SW480 (cell line): ENCODE measurements around the gene KCNF1.

ENCODE experiments used
- DNase-seq: peaks from one replicate; pipeline ENCODE4 v3.0.0-alpha.2; 2016; ENCODE audit warnings: low spot score

Gene KCNF1, protein sequence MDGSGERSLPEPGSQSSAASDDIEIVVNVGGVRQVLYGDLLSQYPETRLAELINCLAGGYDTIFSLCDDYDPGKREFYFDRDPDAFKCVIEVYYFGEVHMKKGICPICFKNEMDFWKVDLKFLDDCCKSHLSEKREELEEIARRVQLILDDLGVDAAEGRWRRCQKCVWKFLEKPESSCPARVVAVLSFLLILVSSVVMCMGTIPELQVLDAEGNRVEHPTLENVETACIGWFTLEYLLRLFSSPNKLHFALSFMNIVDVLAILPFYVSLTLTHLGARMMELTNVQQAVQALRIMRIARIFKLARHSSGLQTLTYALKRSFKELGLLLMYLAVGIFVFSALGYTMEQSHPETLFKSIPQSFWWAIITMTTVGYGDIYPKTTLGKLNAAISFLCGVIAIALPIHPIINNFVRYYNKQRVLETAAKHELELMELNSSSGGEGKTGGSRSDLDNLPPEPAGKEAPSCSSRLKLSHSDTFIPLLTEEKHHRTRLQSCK

DNA sequence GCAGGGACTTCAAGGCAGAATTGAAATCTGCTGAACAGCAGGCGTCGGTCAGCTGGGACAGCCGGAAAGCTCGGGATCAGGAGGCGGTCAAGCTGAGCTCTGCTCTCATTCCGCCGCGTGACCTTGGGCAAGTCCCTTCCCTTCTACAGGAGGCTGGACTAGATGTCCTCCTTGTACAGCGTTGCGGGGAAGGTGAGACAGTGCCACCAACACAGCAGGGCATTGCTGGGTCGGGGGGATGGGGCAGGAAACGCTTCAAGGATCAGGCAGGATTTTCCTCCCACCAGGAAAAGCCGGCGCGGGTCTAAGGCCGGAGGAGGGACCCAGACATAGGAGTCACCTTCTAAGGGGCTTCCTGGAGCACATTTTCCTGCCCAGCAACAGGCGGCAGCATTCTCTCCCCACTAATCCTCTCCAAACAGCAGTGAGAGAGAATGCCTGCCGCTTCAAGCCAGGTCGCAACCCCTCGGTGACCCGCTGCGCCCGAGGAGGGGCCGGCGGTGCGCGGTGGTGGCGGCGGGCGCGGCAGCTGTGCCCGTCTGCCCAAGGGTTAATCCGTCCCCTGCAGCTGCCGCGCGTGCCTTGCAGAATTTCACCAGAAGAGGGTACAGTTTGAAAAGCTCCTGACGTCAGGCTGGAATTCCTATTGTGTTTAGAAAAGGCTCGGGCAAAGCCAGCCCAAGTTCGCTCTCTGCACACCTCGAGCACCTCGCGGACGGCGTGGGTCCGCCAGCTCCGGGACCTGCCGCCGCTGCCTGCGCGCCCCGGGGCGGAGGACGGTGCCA lies at the start of gene KCNF1:
Gene KCNF1 (plus strand): TSS at position 644 of the 785 bp plus-strand sequence. CDS start 493 bp downstream, outside the sequence.
- peak; percentile 80 for DNase-seq

DNA sequence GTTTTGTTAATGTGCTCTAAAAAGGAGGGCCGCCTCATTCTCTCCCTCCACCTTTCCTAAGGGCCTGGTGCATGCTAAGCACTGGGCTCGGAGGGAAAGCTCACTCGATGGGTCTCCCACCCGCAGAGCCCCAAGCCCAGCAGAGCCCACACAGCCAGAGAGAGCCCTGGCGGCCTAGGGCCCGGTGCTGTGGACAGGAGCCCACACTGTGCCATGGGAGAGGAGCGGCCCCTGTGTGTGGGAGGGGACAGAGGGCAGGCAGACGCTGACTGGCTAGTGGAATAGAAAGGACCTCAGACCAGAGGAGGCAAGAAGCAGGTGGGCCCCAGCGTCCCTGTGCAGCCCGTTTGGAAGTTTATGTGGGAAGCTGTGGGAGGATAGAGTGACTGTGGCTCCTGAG lies 49.4 kb upstream of the KCNF1 start:
- DNase-seq, result no peak

DNA sequence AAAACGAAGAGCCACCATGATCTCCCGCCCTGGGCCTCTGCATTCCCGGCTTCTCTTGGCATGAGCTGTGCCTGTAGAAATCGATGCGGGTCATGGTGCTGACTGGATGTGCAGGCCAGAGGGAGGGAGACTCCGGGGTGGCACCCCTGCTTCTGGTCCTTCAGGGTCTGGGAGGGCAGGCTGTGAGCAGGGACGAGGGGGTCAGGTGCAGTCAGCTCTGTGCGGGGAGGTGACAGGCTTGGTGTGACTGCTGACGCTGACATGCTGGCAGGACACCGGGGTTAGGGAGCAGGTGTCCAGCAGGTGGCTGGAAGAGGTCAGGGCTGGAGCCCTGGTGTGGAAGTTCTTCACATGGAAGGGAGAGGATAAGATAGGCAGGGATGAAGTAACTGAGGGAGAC lies 48.7 kb upstream of the KCNF1 start:
- no peak for DNase-seq

DNA sequence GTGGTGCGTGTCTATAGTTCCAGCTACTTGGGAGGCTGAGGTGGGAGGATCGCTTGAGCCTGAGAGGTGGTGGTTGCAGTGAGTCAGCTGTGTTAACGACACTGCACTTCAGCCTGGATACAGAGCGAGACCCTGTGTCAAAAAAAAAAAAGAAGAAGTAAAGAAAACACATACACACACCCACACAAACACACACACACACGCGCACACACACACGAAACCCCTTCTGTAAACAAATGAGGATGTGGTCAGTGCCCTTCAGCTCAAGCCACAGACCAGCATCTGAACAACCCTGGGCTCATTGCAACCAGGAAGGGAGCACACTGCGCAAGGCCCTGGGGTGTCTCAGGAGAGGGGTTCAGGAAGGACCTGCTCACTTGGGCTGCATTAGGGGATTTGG lies 47.9 kb upstream of the KCNF1 start:
- no peak for DNase-seq

DNA sequence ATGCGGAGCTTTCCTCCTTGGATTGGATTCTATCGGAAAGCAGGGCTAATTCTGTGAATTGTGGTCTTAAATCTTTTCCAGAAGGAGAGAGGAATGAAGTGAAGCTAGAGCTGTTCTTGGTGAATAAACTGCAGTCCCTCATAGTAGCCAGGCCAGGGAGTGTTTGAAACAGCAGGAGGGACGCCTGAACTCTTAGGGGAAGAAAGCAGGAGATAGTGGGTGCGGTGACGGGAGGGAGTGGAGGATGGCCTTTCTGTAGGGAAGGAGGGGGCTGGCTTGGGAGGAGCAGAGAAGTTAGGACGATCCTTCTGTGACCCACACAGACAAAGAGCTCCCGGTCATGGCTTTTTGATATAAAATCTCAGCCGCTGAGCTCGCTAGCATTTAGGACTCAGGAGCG lies 47.5 kb upstream of the KCNF1 start:
- no peak for DNase-seq

DNA sequence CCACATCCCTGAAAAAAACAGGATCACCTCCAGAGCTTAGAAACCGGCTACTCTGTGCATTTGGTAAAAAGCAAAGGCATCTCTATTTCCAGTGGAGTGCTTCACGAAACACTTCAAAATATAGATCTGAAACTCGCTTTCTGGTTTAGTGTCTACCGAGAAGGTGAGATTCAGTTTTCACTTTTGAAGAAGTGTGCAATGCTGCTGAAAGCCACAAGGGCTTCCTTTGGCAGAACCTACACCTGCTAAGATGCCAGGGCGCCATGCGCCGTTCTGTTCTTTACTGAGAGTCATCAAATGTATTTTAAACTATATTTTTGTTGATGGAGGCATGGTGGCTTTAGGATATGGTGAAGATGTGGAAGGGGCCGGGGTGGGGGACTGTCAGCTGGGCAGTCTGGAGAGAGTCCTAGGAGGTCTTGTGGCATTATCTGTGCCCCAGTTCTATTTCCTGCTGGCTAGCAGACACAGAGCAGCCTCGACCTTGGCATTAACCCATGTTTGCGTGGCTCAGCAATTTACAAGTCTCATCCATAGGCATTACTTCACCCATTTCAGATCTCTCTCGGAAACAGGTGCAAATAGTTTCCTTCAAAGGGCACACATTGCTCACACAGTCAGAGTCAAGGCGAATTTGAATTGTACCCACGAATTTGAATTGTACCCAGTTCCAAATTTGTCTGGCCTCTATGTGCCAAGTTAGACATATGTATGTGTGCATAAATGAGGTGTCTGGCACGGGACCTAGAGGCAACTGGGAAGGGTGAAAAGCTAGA lies 46.7 kb upstream of the KCNF1 start:
- DNase-seq, result no peak

DNA sequence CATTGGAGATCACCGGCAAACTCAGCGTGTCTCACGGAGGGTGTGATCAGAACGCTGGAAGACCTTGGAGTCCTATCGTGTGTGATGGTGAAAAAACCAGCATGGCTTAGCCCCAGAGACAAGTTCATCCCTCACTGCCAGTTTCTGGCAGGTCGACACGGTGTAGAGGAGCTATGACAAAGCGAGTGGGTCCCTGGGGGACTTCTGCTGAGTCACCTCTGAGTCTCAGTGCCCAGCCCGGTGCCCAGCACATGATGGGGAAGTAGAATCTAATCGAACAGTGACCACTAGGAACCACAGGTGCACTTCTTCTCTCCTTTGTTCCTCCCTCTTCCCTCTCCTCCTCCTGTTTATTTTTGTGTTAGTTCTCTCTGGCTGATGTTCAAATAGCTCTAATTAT lies 45.9 kb upstream of the KCNF1 start:
- DNase-seq, result no peak

DNA sequence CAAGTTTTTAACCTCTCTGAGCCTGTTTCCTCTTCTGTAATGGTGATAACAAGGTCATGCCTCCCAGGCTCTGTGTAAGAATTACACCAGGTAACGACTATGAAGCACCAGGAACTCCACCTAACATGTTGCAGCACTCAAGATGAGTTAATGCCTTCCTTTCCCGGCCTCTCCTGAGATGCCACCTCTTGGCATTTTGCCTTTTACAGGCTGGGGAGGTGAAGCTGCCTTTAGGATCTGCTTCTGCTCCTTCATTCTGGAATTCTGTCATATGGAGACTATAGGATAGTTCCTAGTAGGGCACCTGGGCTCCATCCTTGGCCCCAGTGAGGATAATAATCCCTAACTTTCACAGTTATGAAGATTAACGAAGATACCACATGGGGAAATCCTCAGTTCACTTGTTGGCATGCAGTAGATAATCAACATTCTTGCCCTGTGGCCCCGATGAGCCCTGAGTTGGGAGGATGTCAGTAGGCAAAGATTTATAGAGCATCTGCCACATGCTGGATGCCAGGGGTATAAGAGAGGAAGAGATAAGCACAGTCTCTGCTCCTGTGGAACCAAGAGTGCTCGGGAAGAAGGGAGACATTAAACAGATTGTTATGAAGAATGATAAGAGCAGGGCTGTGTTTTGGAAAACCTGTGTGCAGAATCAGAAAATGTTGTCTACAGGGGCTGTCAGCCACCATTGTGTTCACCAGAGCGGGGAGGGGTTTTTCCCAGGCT lies 43.9 kb upstream of the KCNF1 start:
- DNase-seq, result no peak

DNA sequence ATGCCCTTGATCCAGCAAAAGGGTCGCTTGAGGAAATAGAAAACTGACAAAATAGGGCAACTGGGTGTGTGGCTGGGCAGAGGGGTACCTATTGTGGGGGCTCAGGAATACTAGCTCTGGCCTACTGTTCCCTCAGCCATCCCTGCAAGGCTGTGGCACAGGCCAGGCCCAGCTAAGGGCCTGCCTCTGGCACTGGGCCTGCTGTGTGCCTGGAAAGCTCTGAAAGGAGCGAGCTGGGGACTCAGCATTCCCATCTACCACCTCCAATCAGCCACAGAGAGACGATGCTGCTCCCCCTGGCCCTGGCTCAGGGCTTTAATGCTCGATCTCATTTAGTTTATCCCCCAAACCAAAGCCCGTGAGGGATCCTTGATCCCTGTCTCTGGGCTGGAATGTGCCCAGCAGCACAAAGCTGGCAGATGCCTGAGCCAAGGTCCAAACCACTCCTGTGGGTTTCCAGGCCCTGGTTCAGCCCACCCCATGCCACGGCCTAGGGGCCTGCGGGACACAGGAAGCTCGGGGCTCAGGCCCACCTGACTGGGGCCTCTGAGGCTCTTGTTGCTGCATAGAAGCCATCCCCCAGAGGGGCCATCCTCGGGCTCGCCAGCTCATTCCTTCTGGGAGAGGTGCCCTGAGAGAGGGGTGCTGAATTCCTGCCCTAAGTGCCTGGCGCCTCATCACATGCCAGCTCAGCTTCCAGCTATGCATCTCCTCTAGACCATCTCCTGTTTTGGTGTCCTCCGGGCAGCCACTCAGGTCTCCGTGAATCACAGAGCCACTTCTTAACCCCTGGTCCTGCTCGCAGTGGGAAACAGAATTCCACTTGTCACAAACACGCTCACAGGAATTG lies 43.0 kb upstream of the KCNF1 start:
- no peak for DNase-seq

DNA sequence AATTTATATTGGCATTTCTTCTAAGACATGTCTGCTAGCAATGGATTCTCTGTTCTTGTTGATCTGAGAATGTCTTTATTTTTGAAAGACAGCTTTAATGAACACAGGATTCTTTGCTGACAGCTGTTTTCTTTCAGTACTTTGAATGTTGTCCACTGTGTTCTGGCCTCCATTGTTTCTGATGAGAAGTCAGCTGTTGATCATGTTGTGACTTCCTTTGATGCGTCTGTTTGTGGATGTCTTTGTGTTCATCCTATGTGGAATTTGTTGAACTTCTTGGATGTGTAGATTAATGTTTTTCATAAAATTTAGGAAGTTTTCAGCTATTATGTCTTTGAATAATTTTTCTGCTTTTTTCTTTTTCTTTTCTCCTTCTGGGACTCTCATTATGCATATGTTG lies 39.8 kb upstream of the KCNF1 start:
- no peak for DNase-seq

DNA sequence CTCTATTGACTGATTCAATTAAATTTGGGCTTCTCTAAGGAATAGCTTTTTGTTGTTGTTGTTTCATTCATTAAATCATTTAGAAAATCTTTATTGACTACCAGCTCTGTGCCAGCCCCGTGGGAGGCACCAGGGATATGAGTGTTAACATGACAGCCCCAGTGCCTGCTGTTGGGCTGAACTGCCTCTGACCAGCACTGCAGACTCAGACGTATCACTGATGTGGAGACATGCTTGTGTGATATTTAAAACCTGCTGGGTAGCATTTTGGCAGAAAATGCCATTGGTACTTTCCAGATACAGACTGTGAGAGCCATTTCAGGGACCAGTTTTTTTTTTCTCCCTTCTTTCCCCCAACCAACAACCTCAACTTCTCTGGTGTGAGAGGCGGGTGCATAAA lies 38.6 kb upstream of the KCNF1 start:
- no peak for DNase-seq

DNA sequence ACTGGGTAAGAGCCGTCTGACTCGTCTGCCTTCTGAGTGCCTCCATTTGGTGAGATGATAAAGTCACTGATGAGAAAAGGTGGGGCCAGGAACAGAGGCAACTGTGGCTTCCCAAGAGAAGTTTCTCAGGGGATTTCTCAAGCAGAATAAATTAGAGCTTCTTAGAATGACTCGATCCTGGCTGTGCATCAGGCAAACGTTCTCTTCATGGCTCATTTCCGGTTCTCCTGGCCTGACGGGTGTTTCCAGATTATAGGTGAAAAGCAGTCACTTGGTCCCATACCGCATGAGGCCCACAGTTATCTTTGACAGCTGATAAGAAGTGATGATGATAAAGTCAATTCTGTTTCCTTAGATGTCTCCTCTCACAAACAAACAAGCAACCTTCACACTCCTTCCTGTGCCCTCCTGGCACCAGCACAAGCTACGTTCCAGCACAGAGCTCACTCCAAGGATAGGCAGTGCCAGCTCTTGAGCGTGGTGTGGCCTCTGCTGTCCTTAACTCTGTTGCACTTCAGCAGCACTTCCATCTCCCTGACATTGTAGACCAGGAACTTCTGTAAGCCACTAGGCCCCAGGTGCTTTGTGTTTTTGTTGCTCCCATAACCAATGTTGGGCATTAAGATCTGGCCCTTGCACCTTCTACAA lies 37.8 kb upstream of the KCNF1 start:
- no peak for DNase-seq

DNA sequence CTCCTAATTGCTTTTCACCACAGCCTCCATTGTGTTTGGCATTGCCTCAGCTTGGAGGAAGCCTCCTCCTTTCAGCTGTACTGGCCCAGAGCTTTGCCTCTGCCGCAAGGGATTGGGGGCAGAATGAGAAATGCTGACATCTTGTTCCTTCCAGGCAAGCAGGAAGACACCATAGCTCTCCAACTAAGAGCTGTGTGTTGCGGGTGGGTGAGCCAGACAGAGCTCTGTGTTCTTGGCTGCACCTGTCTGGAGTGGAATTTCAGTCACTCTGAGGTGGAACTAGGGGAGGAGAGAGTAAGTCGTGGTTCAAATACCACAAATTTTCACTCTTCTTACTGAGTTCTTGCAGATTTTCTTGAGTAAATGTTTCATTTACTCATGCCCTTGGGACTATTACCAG lies 36.6 kb upstream of the KCNF1 start:
- no peak for DNase-seq

DNA sequence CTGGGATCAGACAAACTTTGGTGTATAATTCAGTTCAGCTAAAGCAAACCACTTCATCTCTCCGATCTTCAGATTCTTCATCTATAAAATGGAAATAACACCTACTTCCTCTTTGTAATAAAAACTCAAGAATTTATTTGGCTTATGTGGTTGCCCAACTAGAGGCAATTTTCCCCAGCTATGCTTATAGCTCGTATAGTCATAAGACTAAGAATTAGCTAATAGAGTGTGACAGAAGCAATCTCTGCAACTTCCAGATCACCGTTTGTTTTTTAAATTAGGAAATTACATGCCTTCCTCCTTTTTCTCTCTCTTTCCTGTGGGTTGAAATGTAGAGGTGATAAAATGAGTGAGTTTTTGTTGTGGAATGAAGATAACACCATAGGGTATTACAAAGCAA lies 35.3 kb upstream of the KCNF1 start:
- no peak for DNase-seq

DNA sequence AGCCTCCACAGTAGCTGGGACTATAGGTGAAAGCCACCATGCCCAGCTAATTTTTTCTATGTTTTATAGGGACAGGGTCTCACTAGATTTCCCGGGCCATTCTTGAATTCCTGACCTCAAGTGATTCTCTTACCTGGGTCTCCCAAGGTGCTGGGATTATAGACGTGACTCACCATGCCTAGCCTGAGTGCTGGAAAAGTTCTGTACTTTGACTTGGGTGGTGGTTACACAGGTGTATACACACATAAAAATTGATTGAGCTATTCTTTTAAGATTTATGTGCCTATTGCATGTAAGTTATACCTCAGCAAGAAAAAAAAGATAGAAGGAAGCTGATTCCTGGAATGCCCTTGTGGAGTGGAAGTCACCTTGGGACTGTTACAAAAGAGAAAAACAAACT lies 34.8 kb upstream of the KCNF1 start:
- no peak for DNase-seq

DNA sequence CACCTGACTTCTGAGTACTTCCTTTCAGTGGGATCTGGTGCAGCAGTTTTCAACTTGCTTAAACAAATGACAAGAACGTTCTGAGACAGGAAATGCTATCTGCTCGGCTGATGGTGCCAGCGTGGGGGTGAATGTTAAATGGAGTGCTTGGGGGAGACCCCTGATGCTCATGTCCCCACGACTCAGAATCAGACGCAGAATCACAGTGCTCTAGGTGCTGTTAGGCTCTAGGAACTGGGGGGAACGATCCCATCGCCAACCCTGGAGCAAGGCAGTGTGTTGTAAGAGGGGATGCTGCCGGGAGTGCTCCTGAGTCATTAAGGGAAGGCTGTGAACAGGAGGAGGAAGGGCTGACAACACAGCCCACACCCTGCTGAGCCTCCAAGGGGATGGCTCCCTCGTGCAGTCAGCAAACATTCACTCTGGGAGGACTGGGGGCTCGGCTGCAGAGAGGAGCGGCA lies 34.1 kb upstream of the KCNF1 start:
- no peak for DNase-seq

DNA sequence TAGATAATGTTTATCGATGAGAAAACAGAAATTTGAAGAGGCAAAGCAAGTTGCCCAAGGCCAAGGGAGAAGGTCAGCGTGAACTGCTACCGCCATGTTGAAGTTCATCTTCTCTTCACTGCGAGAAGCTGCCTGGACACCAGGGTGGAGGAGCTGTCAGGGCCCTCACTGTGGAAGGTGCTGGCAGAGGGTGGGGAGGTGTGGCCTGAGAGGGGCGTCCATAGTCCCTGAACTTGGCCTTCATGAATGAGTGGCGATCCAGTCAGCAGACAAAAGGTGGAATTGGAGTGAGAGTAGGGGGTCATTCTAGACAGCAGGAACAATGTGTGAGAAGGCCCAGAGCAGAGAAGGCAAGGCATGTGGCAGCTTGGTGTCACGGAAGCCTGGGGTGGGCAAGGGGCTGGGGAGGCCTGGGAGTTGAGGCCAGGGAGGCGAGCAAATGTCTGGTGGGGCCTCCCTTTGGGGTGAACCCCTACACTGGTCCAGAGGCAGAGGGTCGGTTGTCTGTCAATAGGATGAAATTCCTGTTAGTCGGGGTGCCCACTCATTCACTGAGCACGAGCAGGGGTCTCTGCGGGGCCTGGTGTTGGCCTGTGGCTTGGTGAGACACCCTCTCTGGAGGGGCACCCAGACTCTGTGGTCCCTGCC lies 33.3 kb upstream of the KCNF1 start:
- DNase-seq, result no peak

DNA sequence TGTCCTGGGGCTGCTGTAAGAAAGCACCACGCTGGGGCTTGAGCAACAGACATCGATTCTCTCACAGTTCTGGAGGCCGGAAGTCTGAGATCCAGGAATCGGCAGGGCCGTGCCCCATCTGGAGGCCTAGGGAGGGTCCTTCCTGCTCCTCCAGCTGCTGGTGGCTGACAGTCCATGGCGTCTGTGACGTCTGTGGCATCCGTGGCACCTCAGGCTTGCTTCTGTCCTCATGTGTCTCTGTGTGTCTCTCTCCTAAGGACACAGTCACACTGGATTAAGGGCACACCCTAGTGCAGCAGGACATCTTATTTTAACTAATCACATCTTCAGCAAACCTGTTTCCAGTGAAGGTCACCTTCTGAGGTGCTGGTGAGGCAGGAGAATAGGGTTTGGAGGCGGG lies 32.6 kb upstream of the KCNF1 start:
- DNase-seq, result no peak
